Measurements from ENCODE around the gene CPAMD8. TPM values are rescaled to one million over a fixed set of nuclear protein-coding genes. Genes with fewer than 3 reads are reported as not detected.

The CPAMD8 gene
- total RNA-seq, 1 donor from 2014 or later, result 4.9 TPM

DNA sequence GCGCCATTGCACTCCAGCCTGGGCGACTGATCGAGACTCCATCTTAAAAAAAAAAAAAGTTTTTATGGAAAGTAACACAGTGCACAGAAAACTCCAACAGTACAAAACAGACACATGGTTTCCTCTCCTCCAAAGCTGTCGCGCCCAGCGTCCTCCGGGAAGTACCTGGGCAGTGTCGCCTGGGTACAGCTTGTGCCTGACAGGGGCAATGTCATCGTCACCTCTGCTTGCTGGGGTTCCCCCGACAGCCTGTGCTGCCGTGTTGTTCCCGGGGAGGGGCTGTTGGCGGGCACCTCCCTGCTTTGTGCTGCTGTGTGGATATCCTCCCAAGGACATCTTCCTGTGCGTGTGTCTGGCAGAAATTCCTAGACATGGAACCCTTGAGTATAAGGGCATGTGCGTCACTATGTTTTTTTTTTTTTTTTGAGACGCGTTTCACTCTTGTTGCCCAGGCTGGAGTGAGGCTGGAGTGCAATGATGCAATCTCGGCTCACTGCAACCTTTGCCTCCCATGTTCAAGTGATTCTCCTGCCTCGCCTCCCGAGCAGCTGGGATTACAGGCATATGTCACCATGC lies 140.2 kb downstream of the CPAMD8 start:
- peaks cover 3% of the 10 kb centered on the region for H3K36me3 Mint-ChIP-seq (ENCODE audit: low read depth)
- DNase-seq (ENCODE audit: low spot score), result no peak
- peaks cover 9% of the 10 kb centered on the region for H3K9me3 Mint-ChIP-seq (ENCODE audit: low read depth)
- H3K4me3 Mint-ChIP-seq (ENCODE audit: unreplicated experiment), result no peak overlapping the region
- H3K27ac Mint-ChIP-seq (ENCODE audit: unreplicated experiment), result peak overlapping the region; percentile 71
- TF ChIP-seq, protein P1, sequence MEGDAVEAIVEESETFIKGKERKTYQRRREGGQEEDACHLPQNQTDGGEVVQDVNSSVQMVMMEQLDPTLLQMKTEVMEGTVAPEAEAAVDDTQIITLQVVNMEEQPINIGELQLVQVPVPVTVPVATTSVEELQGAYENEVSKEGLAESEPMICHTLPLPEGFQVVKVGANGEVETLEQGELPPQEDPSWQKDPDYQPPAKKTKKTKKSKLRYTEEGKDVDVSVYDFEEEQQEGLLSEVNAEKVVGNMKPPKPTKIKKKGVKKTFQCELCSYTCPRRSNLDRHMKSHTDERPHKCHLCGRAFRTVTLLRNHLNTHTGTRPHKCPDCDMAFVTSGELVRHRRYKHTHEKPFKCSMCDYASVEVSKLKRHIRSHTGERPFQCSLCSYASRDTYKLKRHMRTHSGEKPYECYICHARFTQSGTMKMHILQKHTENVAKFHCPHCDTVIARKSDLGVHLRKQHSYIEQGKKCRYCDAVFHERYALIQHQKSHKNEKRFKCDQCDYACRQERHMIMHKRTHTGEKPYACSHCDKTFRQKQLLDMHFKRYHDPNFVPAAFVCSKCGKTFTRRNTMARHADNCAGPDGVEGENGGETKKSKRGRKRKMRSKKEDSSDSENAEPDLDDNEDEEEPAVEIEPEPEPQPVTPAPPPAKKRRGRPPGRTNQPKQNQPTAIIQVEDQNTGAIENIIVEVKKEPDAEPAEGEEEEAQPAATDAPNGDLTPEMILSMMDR (IDR thresholded peaks at IDR 0.05), result no peak
- H3K27me3 Mint-ChIP-seq (ENCODE audit: low read depth), result no peaks in the 10 kb centered on the region
- H3K4me1 Mint-ChIP-seq (ENCODE audit: low read depth), result peaks cover 6% of the 10 kb centered on the region

DNA sequence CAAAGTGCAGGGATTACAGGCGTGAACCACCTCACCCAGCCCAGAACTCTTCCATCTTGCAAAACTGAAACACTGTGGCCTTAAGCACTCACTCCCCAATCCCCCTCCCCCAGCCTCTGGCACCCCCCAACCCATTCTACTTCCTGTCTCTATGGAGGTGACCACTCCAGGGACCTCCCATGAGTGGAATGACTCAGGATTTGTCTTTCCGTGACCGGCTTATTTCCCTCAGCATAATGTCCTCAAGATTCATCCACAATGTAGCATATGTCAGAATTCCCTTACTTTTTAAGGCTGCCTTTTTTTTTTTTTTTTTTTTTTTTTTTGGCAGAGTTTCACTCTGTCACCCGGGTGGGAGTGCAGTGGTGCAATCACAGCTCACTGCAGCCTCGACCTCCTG lies 141.4 kb downstream of the CPAMD8 start:
- no peak overlapping the region for H3K4me3 Mint-ChIP-seq (ENCODE audit: unreplicated experiment)
- TF ChIP-seq, protein P1 (IDR thresholded peaks at IDR 0.05), result no peak
- H3K4me1 Mint-ChIP-seq (ENCODE audit: low read depth), result peaks cover 6% of the 10 kb centered on the region
- H3K27me3 Mint-ChIP-seq (ENCODE audit: low read depth), result no peaks in the 10 kb centered on the region
- DNase-seq (ENCODE audit: low spot score), result no peak
- H3K36me3 Mint-ChIP-seq (ENCODE audit: low read depth), result peaks cover 12% of the 10 kb centered on the region
- H3K27ac Mint-ChIP-seq (ENCODE audit: unreplicated experiment), result no peak overlapping the region
- H3K9me3 Mint-ChIP-seq (ENCODE audit: low read depth), result peaks cover 16% of the 10 kb centered on the region

DNA sequence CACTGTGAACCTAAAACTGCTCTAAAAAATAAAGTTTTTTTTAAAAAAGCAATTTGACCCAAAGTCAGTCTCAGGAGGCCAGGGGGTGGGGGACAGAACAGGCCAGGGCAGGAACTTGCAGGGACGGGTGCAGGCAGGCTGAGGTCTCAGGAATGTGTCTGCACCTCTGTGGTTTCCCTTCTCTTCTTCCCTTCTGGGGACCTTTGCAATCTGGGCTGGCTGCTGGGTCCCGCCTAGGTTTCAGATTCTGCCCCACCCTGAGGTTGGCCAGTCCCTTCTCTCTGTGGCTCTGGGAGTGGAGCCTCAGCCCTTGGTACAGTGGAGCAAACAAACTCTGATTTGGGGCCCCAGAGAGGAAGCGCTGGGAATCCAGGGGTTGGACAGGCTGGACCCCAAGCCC lies 143.1 kb downstream of the CPAMD8 start:
- TF ChIP-seq, protein P1 (IDR thresholded peaks at IDR 0.05), result no peak
- H3K27ac Mint-ChIP-seq (ENCODE audit: unreplicated experiment), result no peak overlapping the region
- DNase-seq (ENCODE audit: low spot score), result no peak
- peaks cover 4% of the 10 kb centered on the region for H3K4me1 Mint-ChIP-seq (ENCODE audit: low read depth)
- H3K4me3 Mint-ChIP-seq (ENCODE audit: unreplicated experiment), result no peak overlapping the region
- peaks cover 23% of the 10 kb centered on the region for H3K36me3 Mint-ChIP-seq (ENCODE audit: low read depth)
- H3K9me3 Mint-ChIP-seq (ENCODE audit: low read depth), result peaks cover 17% of the 10 kb centered on the region
- H3K27me3 Mint-ChIP-seq (ENCODE audit: low read depth), result no peaks in the 10 kb centered on the region

DNA sequence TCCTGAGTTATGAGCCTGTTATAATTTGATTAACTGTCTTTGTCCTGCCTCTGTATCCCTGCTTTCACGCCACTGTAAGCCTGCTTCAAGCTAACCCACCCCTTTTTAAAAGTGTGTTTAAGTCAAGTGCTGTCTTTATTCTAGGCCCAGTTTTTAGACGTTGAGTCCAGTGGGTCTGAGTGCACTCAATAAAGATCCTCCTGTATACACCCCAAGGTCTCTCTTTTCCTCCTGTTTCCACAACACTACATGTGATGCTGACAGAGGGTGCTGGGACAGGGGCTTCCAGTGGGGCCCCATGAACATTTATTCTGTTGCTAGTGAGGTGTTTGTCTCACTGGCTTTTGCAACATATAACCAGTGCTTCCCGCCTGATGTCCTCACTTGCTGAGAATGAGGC lies 144.5 kb downstream of the CPAMD8 start:
- H3K27ac Mint-ChIP-seq (ENCODE audit: unreplicated experiment), result no peak overlapping the region
- peaks cover 17% of the 10 kb centered on the region for H3K9me3 Mint-ChIP-seq (ENCODE audit: low read depth)
- H3K27me3 Mint-ChIP-seq (ENCODE audit: low read depth), result no peaks in the 10 kb centered on the region

DNA sequence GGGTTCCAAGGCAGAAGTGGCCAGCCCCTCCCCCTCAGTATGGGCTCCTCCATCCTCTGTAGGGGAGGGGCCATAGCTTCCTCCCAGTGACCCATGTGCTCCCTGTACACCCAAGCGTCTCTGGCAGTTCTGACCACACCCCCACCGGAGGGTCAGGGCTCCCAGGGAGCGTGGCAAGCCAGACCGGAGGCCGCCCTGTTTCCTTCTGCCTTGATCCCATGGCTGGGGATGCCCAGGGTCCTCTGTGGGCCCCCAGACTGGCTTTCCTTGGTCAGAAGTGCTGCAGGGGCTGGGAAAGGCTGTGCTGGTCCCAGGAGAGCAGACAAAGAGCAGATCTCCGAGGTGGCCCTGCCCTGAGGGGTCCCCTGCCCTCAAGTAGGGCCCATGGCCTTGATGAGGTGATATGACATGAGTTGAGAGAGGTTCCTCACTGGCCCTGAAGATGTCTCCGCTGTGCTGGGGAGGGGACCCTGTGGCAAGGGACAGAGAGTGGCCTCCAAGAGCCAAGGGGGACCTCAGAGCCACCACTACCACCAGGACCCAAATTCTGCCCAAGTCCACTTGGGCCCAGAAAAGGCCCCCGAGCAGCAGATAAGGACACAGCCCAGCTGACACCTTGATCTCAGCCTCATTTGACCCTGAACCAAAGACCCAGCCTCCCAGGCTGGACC lies 145.6 kb downstream of the CPAMD8 start:
- H3K4me3 Mint-ChIP-seq (ENCODE audit: unreplicated experiment), result no peak overlapping the region

More for the DNA sequence above, 144.5 kb downstream of the CPAMD8 start:
- Mint-ChIP-seq H3K4me3 (ENCODE audit: unreplicated experiment) (no peak overlapping the region), H3K36me3 (ENCODE audit: low read depth) (peaks cover 28% of the 10 kb centered on the region), H3K4me1 (ENCODE audit: low read depth) (peaks cover 4% of the 10 kb centered on the region)
- TF ChIP-seq, protein P1 (IDR thresholded peaks at IDR 0.05), result no peak
- no peak for DNase-seq (ENCODE audit: low spot score)

More for the DNA sequence above, 145.6 kb downstream of the CPAMD8 start:
- peaks cover 34% of the 10 kb centered on the region for H3K36me3 Mint-ChIP-seq (ENCODE audit: low read depth)
- peaks cover 4% of the 10 kb centered on the region for H3K4me1 Mint-ChIP-seq (ENCODE audit: low read depth)
- no peaks in the 10 kb centered on the region for H3K27me3 Mint-ChIP-seq (ENCODE audit: low read depth)
- H3K27ac Mint-ChIP-seq (ENCODE audit: unreplicated experiment), result no peak overlapping the region
- TF ChIP-seq, protein P1 (IDR thresholded peaks at IDR 0.05), result no peak
- peaks cover 17% of the 10 kb centered on the region for H3K9me3 Mint-ChIP-seq (ENCODE audit: low read depth)
- DNase-seq (ENCODE audit: low spot score), result no peak

Data from chondrocyte (in vitro differentiated cells).